ENCODE data around the gene RAB34.

The RAB34 gene

DNA sequence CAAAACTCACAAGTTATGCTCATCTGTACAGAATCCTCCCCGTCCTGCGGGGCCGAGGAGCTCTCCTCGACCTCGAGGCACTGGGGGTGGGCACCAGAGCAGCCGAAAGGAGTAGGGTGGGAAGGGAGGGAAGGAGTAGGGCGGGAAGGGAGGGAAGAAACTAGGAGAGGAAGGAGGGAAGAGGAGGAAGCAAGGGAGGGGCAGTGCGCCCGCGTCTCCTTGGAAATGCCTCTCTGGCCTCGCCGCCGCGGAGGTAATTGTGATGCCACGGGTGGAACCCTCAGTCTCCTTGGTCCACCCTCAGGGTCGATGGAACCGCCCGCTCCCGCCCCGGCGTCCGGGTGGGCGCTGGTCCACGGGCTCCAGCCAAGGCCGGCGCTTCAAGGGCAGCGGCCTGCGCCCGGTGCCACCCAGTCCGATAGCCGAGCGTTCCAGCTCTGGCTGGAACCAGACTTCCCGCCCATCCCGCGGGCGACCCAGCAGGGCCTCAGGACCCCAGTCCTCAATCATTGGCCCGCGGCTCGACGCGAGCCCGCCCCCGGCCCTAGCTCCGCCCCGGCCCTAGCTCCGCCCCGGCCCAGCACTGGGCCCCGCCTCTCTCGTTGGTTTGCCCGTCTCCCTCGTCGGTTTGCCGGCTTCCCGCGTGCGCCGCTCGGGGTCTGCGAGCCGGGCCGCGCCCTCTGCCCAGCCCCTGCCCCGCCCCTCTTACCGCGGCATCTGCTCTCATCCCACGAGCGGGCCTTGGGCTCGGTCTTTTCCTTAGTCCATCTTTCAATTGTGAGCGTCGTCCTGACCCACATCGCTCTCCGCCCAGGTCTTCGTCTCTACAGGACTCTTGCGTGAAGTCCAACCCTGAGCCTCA is 6.6 kb downstream of the RAB34 start:
- DNase-seq = peak; percentile 80

DNA sequence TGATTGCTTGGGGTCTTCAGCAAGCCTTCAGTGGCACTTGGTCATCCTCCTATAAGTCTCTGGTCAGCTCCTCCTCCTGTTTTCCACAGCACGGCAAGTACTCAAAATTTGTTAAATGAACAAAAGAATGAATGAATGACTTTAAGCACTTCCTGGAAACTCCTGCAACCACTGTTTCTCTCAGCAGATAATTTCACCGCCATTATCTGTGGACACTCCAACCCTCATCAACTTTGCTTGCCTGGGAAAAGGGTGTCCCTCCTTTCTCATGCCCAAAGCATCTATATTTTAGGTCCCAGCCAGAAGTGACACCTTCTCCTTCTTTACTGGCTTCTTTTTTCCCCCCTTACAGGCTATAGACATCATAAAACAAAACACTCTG is 10.3 kb downstream of the RAB34 start:
- DNase-seq = no peak

DNA sequence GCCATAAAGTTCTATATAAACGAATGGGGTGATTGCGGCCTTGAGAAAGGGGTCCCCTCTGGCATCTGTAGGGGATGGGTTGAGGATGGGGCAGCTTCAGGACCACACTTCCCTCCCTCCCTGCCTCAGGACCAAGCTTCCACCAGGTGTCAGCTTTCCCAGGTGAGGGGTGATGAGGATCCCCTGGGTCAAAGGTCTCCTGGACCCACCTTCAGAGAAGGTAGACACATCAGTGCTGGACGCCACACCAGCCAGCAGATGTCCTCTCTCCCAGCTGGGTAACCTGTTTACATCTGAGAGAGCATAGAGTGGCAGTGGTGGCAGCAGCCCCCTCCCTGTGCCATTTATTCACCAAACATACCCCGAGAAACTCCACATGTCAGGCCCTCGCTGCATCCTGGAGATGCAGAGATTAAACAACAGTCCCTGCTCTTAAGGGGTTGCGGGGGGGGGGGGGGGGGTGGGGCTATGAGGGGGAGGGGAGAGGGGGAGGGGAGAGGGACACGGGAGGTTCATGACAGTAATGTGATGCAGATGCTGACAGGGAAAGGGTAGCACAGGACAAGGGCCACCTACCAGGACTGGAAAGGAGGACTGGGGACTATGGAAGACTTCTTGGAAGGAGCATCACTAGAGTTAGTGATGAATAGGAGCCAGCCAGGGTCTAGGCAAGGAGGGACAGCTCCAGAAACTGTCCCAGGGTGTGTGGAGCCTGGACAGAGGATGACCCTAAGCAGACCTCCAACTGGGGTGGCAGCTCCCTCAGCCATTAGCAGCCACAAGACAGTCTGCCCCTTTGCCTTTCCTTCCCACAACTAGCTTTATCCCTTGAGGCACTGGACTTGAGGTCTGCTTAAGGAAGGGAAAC is 11.0 kb downstream of the RAB34 start:
- DNase-seq = no peak

DNA sequence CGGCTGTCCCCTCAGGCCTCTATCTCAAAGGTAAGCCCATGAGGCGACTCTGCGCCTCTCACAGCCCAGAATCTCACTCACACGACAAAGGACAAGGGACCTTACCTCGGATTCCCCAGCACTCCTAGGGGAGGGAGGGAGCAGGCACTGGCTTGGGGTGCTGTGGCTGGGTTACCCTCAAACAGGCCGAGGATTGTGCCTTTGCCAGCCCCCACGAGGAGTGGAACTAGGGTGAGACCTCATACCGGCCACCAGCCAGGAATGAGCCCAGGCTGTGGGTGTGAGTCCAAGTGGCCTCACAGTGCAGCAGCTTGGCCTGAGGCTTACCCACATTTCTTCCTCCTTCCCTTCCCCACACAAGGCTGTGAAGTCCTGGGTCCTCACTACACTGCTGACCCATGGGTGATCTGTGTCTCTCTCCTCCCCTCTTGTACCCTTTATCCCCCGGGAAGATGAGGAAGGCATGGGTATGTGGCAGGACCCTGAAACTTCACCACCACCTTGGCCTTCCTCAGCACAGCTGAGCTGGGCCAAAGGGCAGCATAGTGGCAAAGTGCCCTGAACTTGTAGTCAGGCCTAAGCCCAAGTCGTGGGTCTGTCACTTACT is 11.8 kb downstream of the RAB34 start:
- DNase-seq = no peak

DNA sequence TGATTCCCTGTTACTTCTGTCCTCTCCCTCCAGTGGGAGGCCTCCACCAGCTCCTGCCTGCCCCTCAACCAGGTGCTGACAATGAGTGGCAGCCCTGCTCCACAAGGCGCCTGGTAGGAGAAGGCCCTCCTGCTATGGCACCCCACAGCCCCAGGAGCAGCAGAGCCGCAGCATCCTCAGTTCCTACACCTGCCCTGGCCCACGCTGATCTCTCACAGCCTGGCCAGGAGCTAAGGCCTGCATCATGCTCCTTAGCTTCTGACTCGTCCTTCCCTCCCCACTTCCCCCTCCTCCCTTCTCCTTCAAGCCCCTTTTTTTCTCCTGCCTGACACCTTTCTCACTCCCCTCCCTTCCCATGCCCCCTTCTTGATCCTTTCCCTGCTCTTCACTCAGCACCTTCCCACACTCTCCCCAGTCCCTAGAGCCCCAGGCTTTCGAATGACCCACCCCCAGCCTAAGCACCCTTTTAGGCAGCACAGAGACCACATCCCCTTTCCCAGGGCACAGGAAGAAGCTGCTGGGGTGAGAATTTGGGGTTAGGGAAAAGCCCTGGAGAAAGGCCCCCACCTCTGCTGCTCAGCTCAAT is 12.5 kb downstream of the RAB34 start:
- DNase-seq = no peak

DNA sequence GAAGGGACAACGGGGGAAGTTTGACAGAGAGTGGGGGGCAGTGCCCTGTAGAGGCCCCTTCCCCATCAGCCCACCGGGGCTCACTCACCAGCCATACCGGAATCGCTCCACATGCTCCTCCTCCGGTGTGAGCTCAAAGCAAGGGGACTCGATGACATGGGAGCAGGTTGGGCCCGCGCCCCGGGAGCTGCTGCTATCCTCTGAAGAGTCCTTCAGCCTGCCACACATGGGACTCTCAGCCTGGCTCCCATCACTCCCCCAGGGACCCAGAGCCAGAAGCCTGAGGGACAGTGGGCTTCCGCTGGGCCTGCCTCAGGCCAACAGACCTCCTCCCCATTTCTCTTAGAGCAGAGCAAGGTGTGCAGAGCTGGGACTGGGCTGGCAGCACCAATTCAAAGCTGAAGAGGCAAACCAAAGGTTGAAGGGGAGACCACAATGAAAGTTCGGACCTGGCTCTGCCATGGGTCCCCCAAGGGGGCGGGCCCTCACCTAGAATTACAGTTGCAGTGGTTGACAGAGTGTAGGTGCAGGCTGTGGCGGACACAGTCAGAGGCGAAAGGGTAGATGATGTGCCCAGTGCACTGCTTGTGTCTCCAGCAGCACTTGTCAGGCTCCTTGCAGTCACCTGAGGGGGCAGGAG is 13.3 kb downstream of the RAB34 start:
- DNase-seq = no peak

DNA sequence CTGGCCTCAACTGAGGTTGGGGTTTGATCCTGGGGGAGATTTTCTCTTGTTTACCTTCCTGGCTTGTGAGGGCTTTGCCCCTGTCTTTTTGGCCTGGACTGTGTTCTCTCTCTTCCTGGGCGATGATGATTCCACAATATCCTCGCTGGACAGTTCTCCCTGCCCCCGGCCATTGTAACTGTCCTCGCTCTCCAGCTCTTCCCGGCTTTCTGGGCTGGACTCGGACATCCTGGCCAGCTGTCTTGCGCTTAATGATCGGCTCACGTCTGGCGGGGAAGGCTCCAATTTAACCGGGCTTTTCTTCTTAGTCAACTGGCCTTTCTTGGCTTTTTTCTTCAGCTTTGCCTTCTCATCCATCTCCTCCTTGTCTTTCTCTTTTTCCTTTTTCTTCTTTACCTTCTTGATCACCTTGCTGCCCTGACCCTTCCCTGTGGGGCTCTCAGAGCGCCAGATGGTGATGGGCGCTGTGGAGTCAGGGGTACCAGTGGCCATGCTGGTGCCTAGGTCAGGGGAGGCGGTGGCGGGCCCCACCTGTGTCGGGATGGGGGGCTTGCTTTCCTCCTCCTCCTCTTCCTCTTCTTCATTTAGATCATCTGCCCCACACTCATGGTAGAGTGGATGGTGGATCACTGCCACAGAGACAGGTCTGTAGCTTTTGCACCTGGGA is 14.0 kb downstream of the RAB34 start:
- no peak for DNase-seq

DNA sequence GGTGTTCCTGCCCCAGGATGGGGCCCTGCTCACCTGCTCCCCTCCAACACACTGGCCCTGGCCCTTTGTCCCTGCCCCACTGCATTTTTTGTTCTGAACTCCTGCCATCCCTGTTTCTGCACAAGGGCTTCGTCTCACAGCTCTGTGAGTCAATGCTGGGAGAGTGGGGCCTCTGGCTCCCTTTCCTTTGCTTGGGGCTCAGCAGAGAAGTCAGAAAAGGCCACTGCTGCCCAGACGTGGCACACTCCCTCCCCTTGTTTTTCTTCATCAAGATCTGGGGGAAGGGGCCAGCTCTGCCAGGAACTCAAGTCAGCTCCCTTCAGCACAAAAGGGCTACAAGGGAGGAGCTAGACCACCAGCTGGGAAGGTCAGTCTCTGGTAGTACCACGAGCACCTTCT is 14.9 kb downstream of the RAB34 start:
- no peak for DNase-seq

DNA sequence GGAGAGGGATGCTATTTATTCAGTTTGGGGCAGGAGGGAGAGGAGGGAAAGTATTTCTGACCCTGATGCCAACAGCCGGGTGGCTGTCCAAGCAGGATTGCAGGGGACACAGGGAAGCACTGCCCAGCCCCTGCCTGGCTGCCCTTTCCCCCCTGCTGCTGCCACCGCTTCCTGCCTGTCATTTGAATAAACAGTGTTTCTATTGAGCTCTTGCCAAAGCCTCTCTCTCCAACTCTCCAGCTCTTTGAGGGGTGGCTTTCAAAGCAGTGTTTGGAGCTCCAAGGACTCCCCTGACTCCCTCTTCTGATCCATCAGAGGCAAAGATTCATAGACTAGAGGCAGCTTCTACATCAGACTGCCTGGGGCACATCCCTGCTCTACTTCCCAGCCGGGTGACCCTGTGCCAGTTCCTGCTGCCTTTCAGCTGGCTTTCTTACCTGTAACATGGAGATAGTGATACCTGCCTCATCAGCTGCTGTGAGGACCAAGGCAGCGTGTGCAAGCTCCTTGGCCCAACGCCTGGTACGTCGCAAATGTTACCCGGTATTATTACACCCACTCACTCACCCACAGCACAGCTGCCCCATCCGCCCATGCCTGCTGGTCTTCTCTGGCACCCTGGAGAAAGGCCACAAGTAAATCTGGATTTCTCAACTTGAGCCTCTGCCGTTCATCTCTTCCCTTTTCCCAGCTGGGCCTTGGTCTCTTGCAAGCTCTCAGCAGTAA is 15.5 kb downstream of the RAB34 start:
- DNase-seq = no peak

DNA sequence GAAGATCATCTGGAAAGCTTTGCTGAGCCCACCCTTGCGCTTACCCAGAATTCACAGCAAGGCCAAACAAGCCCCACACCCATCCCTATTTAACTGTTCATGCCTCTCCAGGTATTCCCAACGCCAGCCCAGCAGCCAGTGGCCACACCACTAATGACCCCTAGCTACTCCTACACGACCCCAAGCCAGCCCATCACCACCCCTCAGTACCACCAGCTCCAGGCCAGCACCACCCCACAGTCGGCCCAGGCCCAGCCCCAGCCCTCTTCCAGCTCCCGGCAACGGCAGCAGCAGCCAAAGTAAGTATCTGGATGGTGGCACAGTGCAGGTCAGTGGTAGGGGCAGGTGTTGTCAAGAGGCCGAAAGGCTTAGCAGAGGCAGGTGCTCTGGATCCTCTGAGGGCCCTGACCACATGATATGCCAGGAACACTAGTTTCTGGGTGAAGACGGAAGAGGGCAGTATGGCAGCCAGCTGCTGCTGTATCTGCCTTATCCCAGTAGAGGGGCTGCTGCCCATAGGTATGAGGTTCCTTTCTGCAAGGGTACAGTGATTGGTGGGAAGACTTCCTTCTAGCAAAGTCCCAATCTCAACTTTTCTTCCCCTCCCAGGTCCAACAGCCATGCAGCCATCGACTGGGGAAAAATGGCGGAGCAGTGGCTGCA is 16.7 kb downstream of the RAB34 start:
- no peak for DNase-seq

DNA sequence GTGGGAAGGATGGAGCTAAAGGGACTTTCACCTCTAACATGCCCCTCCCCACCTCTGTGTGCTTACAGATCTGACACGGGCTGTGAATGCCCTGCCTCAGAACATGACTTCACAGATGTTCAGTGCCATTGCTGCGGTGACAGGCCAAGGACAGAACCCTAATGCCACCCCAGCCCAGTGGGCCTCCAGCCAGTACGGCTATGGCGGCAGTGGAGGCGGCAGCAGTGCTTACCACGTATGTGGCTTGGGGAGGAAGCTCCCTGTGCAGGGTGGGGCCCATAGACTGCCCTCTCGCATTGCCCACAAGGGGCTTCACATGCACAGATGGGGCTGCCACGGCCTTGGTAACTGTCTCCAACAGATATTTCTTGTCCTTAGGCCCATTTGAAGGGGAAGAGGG is 17.4 kb downstream of the RAB34 start:
- DNase-seq = no peak

DNA sequence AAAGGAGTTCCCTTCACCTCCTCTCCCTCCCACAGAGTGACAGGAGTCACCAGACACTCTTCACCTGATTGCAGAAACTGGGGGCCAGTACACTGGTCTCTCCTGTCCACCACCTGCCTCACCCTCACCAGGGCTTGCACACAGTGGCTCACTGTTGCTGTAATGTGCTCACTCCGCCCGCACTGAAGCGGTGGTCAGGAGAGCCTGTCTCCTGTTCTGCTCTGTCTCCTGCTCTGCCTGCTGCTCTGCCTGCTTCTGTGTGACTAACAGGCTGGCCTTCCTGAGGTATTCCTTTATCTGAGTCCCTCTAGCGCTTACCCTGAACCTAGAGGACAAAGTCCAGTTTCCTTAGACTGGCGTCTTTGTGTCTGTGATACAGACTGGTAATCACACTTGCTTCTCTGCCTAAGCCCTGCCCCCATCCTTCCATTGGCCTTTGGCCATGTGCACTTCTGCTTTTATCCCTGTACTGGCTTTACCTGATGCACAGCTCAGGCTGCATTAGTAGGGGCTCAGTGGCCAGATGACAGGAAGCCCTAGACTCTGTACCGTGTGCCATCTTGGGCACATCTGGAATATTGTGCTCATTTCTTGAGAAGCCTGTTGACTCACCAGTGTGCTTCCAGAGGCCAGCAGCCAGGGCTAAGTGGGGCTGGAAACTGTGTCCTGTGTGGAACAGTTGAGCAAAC is 19.3 kb downstream of the RAB34 start:
- DNase-seq = no peak

DNA sequence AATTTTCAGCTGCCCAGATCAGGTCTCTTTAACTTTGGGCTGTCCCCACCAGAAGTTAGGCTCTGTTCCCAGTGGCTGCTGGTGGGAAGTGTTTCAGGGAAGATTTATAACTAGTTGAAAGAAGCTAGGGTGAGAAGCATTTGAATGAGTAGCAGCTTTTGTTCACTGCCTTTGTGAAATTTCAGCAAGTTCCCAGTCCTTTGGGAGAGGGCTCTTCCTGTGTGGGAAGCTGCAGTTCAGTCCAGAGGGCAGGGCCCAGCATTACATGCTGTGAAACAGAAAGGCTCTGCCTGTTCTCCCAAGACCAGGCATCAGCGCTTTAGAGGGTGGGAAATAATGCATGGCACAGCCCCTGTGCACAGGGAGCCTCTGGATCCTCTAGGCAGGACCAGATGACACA is 23.8 kb downstream of the RAB34 start:
- DNase-seq = no peak

DNA sequence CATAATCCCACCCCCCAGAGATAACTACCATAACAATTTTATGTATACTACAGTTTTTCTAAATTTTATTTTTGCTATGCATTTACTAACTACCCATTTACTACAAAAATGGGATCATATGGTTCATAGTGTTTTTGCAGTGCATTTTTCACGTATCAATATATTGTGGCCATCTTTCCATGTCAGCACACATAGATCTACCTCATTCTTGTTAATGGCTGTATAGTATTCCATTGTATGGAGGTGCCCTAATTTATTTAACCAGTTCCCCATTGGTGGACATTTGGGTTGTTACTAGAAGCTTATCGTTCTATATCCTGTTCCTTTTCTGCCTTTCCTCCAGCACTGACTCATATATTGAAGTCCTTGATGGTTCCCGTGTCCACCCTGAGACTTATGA is 28.7 kb downstream of the RAB34 start:
- no peak for DNase-seq

DNA sequence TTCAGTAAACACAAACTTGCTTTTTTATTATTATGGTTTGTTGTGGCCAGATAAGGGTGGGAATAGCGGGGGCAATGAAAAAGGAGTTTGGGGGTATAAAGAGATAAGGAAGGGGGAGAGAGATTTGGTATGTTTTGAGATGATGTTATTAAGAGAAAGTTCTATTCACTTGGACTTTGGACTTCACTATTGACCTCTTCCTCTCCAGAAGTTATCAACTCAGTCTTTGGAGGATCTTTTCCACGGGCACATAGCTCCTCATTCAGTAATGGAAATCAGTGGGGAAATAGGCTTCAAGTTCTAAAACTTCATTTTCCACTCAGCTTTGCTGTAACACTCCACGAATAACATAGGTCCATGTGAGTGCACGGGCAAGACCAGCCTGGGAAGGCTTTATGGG is 29.2 kb downstream of the RAB34 start:
- DNase-seq = no peak

DNA sequence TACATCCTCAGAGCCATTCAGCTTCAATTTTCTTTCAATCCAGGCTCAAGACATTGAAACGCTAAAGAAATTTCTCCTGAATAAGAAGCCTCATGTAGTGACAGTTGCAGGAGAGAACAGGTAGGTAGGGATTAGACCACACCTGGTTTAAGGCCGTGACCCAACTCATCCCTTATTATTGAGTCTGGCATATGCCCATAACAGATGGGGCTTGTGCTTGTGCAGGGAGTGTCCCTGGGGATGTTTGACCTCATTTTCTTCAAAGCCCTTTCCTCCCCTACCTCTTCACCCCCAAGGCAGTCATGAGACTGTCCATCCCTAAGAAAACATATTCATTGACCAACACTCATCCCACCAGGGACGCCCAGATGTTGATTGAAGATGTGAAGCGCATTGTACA is 31.4 kb downstream of the RAB34 start:
- DNase-seq = no peak

DNA sequence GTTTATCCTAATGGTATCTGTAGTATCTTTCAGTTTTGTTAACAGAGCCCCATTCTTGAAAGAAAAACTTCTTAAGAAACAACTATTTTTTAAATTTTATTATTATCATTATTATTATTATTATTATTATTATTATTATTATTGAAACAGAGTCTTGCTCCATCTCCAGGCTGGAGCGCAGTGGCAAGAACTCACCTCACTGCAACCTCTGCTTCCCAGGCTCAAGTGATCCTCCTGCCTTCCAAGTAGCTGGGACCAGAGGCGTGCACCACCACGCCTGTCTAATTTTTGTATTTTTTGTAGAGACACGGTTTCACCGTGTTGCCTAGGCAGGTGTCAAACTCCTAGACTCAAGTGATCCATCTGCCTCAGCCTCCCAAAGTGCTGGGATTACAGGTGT is 32.3 kb downstream of the RAB34 start:
- no peak for DNase-seq

DNA sequence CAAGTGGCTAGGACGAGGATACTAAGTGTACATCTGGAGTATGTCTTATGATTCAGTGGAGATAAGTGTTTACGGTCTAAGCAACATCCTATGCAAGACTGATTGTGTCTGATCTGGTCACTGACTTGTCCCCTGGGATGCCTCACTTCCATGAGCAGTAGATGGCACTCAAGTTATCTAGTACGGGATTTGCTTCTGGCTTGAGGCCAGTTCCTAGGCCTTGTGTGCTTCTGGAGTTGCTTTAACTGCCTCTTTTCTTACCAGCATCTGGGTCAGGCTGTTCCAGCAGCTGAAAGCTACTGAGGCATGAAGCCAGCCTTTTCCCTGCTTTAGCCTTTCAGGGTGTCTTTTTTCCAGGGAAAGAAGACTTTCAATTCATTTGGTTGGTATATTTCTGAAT is 32.7 kb downstream of the RAB34 start:
- no peak for DNase-seq

DNA sequence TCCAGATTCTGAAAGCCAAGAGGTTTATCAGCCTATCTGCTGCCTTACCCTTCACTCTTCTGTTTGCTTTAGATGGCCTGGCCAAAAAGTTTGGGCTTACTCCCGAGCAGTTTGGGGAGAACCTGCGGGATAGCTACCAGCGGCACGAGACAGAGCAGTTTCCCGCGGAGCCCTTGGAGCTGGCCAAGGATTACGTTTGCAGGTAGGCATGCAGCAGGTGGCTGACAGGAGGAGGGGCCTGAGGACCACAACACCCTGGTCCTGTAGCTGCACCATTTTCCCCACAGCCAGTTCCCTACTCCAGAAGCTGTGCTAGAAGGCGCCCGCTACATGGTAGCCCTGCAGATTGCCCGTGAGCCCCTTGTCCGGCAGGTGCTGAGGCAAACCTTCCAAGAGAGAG is 35.0 kb downstream of the RAB34 start:
- DNase-seq = no peak

DNA sequence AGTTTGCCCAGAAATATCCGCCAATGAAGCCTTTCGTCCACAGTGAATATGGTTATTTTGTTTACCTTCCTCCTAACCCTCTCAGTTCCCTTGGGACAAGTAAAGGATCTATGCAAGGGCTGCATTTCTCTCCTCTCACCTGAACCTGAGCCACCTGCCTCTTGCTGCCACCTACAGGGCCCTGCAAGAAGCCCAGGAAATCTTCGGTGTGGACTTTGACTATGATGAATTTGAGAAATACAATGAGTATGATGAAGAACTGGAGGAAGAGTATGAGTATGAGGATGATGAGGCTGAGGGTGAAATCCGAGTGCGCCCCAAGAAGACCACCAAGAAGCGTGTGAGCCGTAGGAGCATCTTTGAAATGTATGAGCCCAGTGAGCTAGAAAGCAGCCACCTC is 41.7 kb downstream of the RAB34 start:
- no peak for DNase-seq

DNA sequence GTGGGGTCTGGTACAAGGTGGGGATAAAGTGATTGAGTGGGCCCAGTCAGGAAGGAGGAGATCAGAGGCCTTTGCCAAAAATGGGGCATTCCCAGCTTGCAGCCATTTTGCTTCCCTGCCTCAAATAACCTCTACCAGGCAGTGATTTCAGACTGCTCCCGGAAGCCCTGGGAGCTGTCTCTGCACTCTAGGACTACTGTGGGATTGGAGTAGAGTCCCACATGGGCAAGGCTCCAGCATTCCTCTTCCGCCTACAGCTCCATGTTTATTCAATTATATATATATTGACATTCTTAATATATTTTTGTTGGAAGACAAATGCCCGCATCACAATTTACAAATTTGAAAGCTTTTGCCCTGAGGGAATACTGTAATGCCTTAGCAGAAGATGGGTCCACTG is 42.2 kb downstream of the RAB34 start:
- DNase-seq = no peak

Data from stimulated activated naive CD4-positive, alpha-beta T cell treated with Interleukin-2 at 50 U/mL for 16 hours (primary cell).